HG03095 (cell line): ENCODE results near the gene RBPMS2.
A peak's percentile ranks its signal among the peaks of the same experiment; 100 is the strongest.
"Not testable (repeated sequence)": the region's sequence is repeated elsewhere in the genome, so short reads cannot be mapped to it uniquely, and the experiment has no call there.

Experiments used
- ATAC-seq: cut with Tn5 transposase; IDR thresholded peaks from one replicate; pipeline ENCODE4 v1.9.1; 2021; ENCODE audit warnings: moderate library complexity; ENCODE audit not compliant: unreplicated experiment

The RBPMS2 gene

GRCh38 chr15:64754663-64755426 is 20.5 kb downstream of the RBPMS2 start:
- peak; percentile 61 for ATAC-seq

GRCh38 chr15:64753480-64754185 is 21.8 kb downstream of the RBPMS2 start:
- no peak for ATAC-seq

GRCh38 chr15:64751464-64751863 is 23.9 kb downstream of the RBPMS2 start:
- ATAC-seq = no peak

DNA sequence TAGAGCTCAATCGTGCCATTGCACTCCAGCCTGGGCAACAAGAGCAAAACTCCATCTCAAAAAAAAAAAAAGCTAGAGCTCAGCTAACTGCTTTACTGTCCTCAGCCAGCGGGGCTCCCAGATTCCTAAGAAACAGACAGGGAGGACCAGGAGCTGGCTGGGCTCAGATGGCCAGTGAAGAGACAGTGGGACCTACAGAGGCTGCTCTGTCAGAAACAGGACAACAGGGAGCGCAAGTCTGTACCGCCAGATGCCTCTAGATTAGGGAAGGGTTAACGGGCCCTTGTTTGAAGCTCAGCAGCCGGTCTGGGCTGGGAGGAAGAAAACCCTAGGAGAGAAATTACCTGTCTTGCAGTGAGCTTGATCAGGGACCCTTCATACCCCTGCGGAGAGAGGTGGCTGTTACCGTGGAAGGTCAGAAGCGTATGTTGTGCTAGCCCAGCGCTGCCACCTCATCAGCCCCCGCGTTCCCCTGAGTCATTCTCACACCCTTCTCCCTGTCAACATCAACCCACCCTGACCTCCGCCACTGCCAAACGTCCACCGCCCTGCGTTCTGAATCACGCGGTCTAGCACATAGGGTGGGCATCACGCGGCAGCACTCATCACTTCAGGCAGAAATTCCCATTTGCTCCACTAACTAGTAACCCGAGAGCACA is 25.3 kb downstream of the RBPMS2 start:
- ATAC-seq = no peak

DNA sequence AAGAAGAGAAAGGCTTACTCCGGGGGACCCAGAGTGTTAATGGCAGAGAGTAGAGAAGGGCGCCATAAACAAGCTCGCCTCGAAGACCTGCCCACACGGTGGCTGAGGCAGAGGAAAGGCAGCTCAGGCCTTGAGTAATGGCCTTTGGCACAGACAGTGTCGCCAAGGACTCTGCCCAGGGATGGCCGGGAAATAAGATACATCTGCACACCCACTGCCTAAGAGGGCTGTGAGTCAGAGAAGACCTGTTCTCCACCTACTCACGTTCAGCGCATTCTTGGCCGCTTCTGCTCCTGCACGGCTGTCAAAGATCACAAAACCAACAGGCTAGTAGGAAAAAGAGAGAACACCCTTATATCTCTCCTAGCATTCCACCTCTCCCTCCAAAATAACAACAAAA is 26.2 kb downstream of the RBPMS2 start:
- ATAC-seq = no peak

GRCh38 chr15:64748251-64748650 is 27.1 kb downstream of the RBPMS2 start:
- ATAC-seq = no peak

- ATAC-seq = no peak
Measured at GRCh38 chr15:64747578-64747977, 27.8 kb downstream of the RBPMS2 start.

DNA sequence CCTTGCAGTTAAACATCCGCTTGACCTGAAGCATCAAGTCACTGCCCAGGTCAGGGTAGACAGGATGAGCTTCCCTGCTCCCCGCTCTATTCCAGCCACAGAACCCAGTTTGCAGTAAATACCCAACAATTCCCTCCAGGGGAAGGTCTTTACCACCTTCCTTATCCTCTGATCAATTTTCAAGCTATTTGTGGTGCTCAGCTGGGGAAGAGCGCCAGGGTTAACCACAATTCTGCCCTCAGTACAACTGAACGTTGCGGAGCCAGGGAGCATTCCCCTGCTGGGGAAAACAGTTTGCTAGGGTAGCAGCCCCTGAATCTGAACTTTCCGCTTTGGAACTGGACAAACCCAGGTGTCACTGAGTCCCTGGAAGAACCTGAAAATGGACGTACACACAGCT is 28.5 kb downstream of the RBPMS2 start:
- no peak for ATAC-seq

DNA sequence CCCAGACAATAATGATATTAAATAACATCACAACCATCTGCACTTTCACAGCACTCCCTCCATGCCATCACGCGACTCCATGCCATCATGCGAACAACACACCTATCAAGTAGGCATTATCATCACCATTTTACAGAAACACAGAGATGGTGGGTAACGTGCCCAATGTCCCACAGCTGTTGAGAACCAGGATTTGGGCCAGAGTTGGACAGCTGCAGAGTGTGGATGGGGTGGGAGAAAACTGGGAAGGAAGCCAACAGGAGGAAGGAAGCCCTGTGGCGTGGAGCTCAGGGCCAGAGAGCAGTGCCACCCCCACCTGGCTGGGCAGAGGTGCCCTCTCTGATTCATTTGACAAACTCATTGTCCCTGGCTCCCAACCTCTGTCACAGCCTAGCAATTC is 29.0 kb downstream of the RBPMS2 start:
- ATAC-seq = no peak

- ATAC-seq = no peak
Measured at GRCh38 chr15:64743691-64744090, 31.7 kb downstream of the RBPMS2 start.

DNA sequence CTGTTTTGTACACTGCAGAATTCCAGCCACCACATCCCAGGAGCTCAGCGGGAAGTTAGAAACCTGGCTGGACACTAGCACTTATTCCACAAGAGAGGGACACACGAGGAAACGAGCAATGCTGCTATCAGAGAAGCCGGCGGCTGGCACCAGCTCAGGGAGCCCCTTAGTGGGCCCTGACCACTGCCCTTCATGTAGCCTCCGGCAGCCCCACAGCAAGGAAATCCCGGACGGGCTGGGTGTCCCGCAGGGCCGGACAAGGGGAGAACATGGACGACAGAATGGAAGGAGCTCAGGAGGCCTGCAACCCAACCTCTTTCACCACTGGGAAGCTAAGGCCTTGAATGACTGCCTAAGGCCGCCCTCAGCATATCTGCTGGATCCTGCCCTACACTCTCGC is 32.5 kb downstream of the RBPMS2 start:
- ATAC-seq = no peak

GRCh38 chr15:64742385-64742784 is 33.0 kb downstream of the RBPMS2 start:
- no peak for ATAC-seq

DNA sequence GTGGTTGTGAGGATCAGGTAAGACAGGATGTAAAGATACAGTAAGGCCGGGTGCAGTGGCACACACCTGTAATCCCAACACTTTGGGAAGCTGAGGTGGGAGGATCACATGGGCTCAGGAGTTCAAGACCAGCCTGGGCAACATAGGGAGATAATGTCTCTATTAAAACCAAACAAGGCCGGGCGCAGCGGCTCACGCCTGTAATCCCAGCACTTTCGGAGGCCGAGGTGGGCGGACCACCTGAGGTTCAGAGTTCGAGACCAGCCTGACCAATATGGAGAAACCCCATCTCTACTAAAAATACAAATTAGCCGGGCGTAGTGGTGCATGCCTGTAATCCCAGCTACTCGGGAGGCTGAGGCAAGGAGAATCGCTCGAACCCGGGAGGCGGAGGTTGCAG is 33.7 kb downstream of the RBPMS2 start:
- not testable (repeated sequence) for ATAC-seq

GRCh38 chr15:64740311-64741170 is 34.8 kb downstream of the RBPMS2 start:
- ATAC-seq = no peak

DNA sequence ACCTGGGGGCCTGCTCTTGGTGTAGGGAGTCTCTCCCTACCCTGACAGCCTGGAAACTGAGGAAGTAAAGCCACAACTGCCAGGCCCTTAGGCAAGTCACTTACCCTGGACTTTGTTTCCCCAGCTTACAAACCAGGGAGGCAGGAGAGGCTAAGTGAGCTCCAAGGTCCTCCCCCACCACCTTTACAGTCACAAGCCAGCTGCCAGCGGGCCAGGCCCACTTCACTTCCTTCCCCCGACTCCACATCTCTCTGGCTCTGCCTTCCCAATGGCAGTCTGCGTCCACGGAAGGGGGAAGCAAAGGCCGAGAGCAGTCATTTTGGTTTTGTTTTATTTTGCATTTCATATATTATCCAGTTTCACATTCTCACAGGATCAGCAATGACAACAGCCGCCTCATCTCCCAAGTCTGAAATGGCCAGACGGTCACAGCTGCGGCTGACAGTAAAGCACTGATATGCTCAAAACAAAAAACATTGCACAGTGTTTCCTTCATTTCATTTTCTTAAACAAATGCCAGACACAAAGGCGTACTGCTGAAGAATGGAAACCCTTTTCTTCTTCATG is 35.7 kb downstream of the RBPMS2 start:
- ATAC-seq = no peak

DNA sequence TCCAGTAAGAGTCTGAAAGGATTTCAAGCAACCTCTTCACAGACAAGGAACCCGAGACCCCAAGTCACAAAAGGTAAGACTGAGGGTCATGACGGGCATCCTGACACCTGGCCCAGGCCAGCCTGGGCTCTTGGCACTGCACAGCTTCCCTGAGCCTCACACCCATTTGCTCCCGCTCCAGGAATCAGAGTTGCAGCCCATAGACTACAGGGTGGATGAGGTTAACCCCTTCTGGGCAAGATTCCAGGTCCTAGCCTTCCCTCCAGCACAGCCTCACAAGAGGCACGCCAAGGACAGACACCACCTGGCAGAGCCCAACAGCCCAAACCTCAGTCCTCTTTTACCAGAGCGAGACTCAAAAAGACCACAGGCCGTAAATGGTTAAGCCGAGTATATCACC is 36.2 kb downstream of the RBPMS2 start:
- ATAC-seq = no peak

DNA sequence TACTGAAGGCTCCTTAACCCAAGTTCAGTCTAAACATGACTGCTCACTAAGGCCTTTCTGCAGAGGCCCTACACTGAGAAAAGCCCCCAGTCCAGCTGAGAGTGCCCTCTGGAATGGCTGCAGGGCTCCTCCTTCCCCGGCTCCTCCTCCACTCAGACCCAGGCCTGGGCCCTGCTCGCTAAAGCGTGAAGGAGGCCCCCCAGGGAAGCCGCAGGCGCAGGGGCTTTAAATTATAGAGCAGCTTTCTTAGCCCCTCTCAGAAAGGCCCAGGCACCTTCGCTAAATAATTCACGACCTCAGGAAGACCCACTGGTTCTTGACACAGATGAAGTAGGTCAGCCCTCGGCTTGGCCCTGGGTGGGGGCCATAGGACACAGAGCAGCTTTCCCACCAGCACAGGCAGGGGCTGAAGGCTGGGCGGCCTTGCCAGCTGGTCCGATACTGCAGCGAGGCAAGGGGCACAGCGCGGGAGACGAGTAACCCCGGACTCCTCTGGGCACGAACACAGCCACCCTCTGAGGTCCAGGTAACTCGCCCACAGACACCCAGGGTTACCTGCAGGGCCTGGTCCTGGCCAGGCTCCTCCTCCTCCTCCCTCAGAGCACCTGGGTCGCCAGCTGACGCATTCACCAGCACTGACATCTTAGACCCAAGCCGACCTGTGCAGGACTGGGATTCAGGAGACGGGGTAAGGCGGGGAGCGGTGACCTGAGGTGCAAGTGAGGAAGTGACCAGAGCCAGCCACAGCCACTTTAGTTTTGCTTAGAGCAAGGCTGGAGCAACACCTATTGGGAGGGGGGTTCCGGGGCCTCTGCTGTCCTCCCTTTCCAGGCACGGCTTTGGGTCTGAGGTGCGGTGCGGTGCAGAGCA is 36.9 kb downstream of the RBPMS2 start:
- no peak for ATAC-seq

- ATAC-seq = no peak
Measured at GRCh38 chr15:64732156-64732860, 43.1 kb downstream of the RBPMS2 start.

DNA sequence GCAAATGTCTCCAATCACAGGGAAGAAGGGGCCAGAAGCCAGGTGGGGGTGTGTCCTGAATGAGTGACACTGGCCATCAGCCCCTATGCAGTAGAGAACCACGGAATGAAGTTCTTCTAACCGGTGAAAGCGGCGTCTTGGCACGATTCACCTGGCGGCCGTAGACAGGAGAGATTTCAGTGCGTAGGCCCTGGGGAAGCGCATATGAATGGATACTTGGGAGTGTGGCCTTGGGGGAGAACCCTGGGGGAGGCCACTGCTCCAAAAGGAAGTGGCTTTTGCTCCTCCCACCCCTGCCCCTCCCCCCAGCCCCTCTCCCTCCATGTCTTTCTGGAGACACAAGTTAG is 43.6 kb downstream of the RBPMS2 start:
- ATAC-seq = no peak
